DND-41 (cell line): Measurements from ENCODE around the gene MDM1.

Experiments used
- CTCF ChIP-seq: IDR thresholded peaks from 2 replicates; pipeline ENCODE4 v1.5.1; 2012; ENCODE audit warnings: borderline replicate concordance, low read length, moderate library complexity, mild to moderate bottlenecking; ENCODE audit not compliant: poor library complexity, severe bottlenecking; ENCODE audit errors: extremely low read depth
- EZH2 ChIP-seq: IDR thresholded peaks from 3 replicates; pipeline ENCODE4 v1.6.1; 2012; ENCODE audit warnings: borderline replicate concordance, low read depth, mild to moderate bottlenecking, moderate library complexity, low read length, inconsistent platforms; ENCODE audit not compliant: severe bottlenecking

GRCh38 chr12:68370006-68370590, 37.9 kb upstream of the MDM1 start:
- no peak for TF ChIP-seq CTCF
- TF ChIP-seq EZH2 = no peak
